GM12878 (cell line): ENCODE data around the gene SPATA1. TPM values are rescaled to one million over a fixed set of nuclear protein-coding genes. Genes with fewer than 3 reads are reported as not detected.

Source experiments
- ATAC-seq: fragments of 200-7000 bp; cut with Tn5 transposase; 3 replicates; pipeline ENCODE4 v1.9.1; 2020; ENCODE audit warnings: mild to moderate bottlenecking, moderate library complexity
- BruUV-seq: library from RNA; stranded (reverse); fragments of 400-500 nt; replicated peaks from 2 replicates; lab custom pipeline; 2021; lab: Mats Ljungman, UMichigan
- CTCF ChIA-PET: fragments of 300-600 bp; sonication (Branson Sonifier 250); formaldehyde crosslinking; extraction: SDS; loops from one replicate; lab custom pipeline; 2021; ENCODE audit warnings: inconsistent platforms; lab: Yijun Ruan, JAX
- POLR2A ChIA-PET: fragments of 350-600 bp; formaldehyde crosslinking; extraction: SDS; loops from one replicate; lab custom pipeline; 2021; ENCODE audit warnings: inconsistent platforms; lab: Charles Lee
- RAD21 ChIA-PET: fragments of 300-600 bp; sonication (Branson Sonifier 250); formaldehyde crosslinking; loops from one replicate; lab custom pipeline; 2023; ENCODE audit warnings: antibody characterized with exemption; ENCODE audit not compliant: unreplicated experiment; lab: Charles Lee
- SMC1A ChIA-PET: fragments of 300-600 bp; sonication (Branson Sonifier 250); formaldehyde crosslinking; loops from one replicate; lab custom pipeline; 2023; ENCODE audit not compliant: unreplicated experiment, uncharacterized antibody; lab: Charles Lee
- DNase-seq: peaks from one replicate; pipeline ENCODE4 v3.0.0-alpha.2; 2011; ENCODE audit warnings: low read depth, low spot score
- FAIRE-seq: peaks from 3 replicates; lab custom pipeline; 2011; peaks lifted over from hg19 to GRCh38; lab: Jason Lieb, UNC
- H2AFZ ChIP-seq: 2 replicates; pipeline ENCODE4 v1.6.0; 2011; ENCODE audit warnings: low read depth, low read length, control low read depth; ENCODE audit not compliant: control insufficient read depth
- H3K27ac ChIP-seq: 2 replicates; pipeline ENCODE4 v1.5.1; 2011; ENCODE audit warnings: control low read depth; ENCODE audit not compliant: control insufficient read depth, insufficient read depth
- H3K27me3 ChIP-seq, 2 experiments: replicated peaks in 1 of 2; 2 replicates each; pipeline versions ENCODE4 v1.6.0 to v1.6.1; 2011; ENCODE audit warnings: low read length in 1 of 2; ENCODE audit not compliant: control insufficient read depth in 2 of 2, insufficient read depth in 2 of 2
- H3K36me3 ChIP-seq, 2 experiments: 2 replicates each; pipeline ENCODE4 v1.5.1; 2011; ENCODE audit warnings: low read length in 1 of 2; ENCODE audit not compliant: control insufficient read depth in 2 of 2, insufficient read depth in 2 of 2
- H3K4me1 ChIP-seq: 2 replicates; pipeline ENCODE4 v1.6.1; 2011; ENCODE audit warnings: mild to moderate bottlenecking, low read length, moderate library complexity, mixed read lengths; ENCODE audit not compliant: control insufficient read depth, insufficient read depth
- H3K4me2 ChIP-seq: 2 replicates; pipeline ENCODE4 v1.6.0; 2011; ENCODE audit warnings: control low read depth; ENCODE audit not compliant: control insufficient read depth, insufficient read depth
- H3K4me3 ChIP-seq: fragments of 200-600 bp; sonication (generic); 2 replicates; pipeline ENCODE4 v1.5.1; 2016
- H3K79me2 ChIP-seq: 2 replicates; pipeline ENCODE4 v1.6.0; 2011; ENCODE audit warnings: low read length; ENCODE audit not compliant: control insufficient read depth, insufficient read depth
- H3K9ac ChIP-seq: 2 replicates; pipeline ENCODE4 v1.8.0; 2011; ENCODE audit warnings: low read length, control low read depth, mixed read lengths; ENCODE audit not compliant: control insufficient read depth, insufficient read depth
- H3K9me3 ChIP-seq: replicated peaks from 3 replicates; pipeline ENCODE4 v1.5.1; 2011; ENCODE audit warnings: mild to moderate bottlenecking, low read length; ENCODE audit not compliant: control insufficient read depth, insufficient read depth
- H4K20me1 ChIP-seq: 2 replicates; pipeline ENCODE4 v1.6.0; 2011; ENCODE audit not compliant: control insufficient read depth, insufficient read depth
- BCL11A ChIP-seq: IDR thresholded peaks from 2 replicates; pipeline ENCODE4 v1.6.1; 2011; ENCODE audit warnings: low read depth, low read length
- BHLHE40 ChIP-seq, 2 experiments: fragments of 450-650 bp in 1 of 2; IDR thresholded peaks; 2 replicates each; pipeline ENCODE4 v1.6.1; 2011 to 2017; ENCODE audit warnings: low read depth in 2 of 2, borderline replicate concordance in 1 of 2, improper control_type of control experiment in 1 of 2, low read length in 1 of 2, mild to moderate bottlenecking in 1 of 2
- CHD4 ChIP-seq: fragments of 200-600 bp; sonication (generic); IDR thresholded peaks from 2 replicates; pipeline ENCODE4 v1.6.1; 2016; ENCODE audit warnings: mild to moderate bottlenecking
- FOXK2 ChIP-seq: fragments of 450-650 bp; IDR thresholded peaks from 2 replicates; pipeline ENCODE4 v1.6.1; 2017; ENCODE audit warnings: mild to moderate bottlenecking, moderate library complexity
- JUND ChIP-seq: IDR thresholded peaks from 2 replicates; pipeline ENCODE4 v1.6.1; 2012; ENCODE audit warnings: low read depth, mild to moderate bottlenecking, low read length, improper control_type of control experiment, moderate library complexity
- MLLT1 ChIP-seq: fragments of 450-650 bp; IDR thresholded peaks from 2 replicates; pipeline ENCODE4 v1.6.1; 2016; ENCODE audit warnings: mild to moderate bottlenecking
- MTA3 ChIP-seq: IDR thresholded peaks from 2 replicates; pipeline ENCODE4 v1.6.1; 2012; ENCODE audit warnings: low read length, inconsistent platforms, borderline replicate concordance
- NFYA ChIP-seq: IDR thresholded peaks from 2 replicates; pipeline ENCODE4 v1.6.1; 2011; ENCODE audit warnings: low read depth, mild to moderate bottlenecking, low read length, improper control_type of control experiment, borderline replicate concordance
- POLR2AphosphoS5 ChIP-seq: IDR thresholded peaks from 2 replicates; pipeline ENCODE4 v1.6.1; 2011; ENCODE audit warnings: mild to moderate bottlenecking, low read length, inconsistent platforms
- POU2F2 ChIP-seq: IDR thresholded peaks from 3 replicates; pipeline ENCODE4 v1.6.1; 2011; ENCODE audit warnings: low read depth, mild to moderate bottlenecking, low read length, borderline replicate concordance
- RBBP5 ChIP-seq: fragments of 200-600 bp; sonication (generic); conservative IDR thresholded peaks from 2 replicates; pipeline ENCODE4 v1.6.1; 2016
- RFX5 ChIP-seq: IDR thresholded peaks from 2 replicates; pipeline ENCODE4 v1.6.1; 2011; ENCODE audit warnings: low read depth, low read length, improper control_type of control experiment
- ZNF274 ChIP-seq: IDR thresholded peaks from one replicate; pipeline ENCODE4 v1.8.0; 2011; ENCODE audit not compliant: insufficient read length, insufficient read depth
- WGBS: methylation state at CpG from one replicate; pipeline ENCODE4 v1.1.6; 2016; ENCODE audit warnings: low lambda C conversion rate; ENCODE audit not compliant: insufficient replicate concordance, insufficient coverage; ENCODE audit errors: missing lambda C conversion rate; 5-methylcytosine and 5-hydroxymethylcytosine counted together
- in situ Hi-C: fragments of 300-500 bp; cut with MboI; formaldehyde crosslinking; loops from 9 replicates; pipeline ENCODE4 v1.14.3; 2018; ENCODE audit warnings: mixed read lengths
- intact Hi-C: fragments of 100-400 bp; cut with micrococcal nuclease; formaldehyde crosslinking; loops from one replicate; pipeline ENCODE4 v1.14.2; 2022; ENCODE audit not compliant: unreplicated experiment
- polyA plus RNA-seq, 11 experiments: library from polyadenylated mRNA; depleted of rRNA in 4 of 11; unstranded in 6 of 11; stranded (reverse) in 5 of 11; fragments of >200 nt; fragmentation: Nextera tagmentation in 4 of 11; fragmentation: Illumina TruSeq in 1 of 11; extraction: Ambion mirVana in 4 of 11; extraction: Trizol in 1 of 11; gene quantifications; 1 replicate in 1 of 11; 2 replicates in 10 of 11; pipeline versions ENCODE4 v1.2.1 to v1.2.3, GENCODE V29; 2011 to 2016; ENCODE audit warnings: inconsistent platforms in 2 of 11, missing spikeins in 2 of 11, low read depth in 1 of 11
- total RNA-seq, 4 experiments: library from RNA; depleted of rRNA in 3 of 4; stranded (reverse); fragments of >200 nt in 3 of 4; fragmentation: Illumina TruSeq in 1 of 4; extraction: Trizol in 1 of 4; gene quantifications; 2 replicates each; pipeline versions ENCODE4 v1.2.1 to v1.2.3, GENCODE V29; 2013 to 2021
- TF ChIP-seq, protein P1 (sequence below): fragments of 450-650 bp; IDR thresholded peaks from 2 replicates; pipeline ENCODE4 v1.6.1; 2017; ENCODE audit warnings: mild to moderate bottlenecking
- TF ChIP-seq, protein P2 (sequence below): fragments of 450-650 bp; IDR thresholded peaks from 2 replicates; pipeline ENCODE4 v1.6.1; 2017; ENCODE audit warnings: mild to moderate bottlenecking, low read depth, inconsistent platforms; ENCODE audit not compliant: poor library complexity, severe bottlenecking
- TF ChIP-seq, protein P3 (sequence below): IDR thresholded peaks from 2 replicates; pipeline ENCODE4 v1.6.1; 2011; ENCODE audit warnings: low read depth, mild to moderate bottlenecking, low read length, moderate library complexity, borderline replicate concordance; ENCODE audit errors: extremely low read depth

Gene SPATA1
- total and polyA plus RNA-seq, 10 of the 15 experiments (the other 5 are each of a cell fraction or from before 2014, with no cell fraction given) = 0.74 to 2.4 (median 1.9) TPM

GRCh38 chr1:84603223-84603622 lies 97.0 kb downstream of the SPATA1 start:
- H3K9ac ChIP-seq = no peak overlapping the region
- CTCF ChIA-PET = interaction anchor here (1.8 kb wide), 1 partner anchor 19 kb away, joined by 4 read pairs; no protein-coding TSS in a partner anchor
- H3K79me2 ChIP-seq = no peaks in the 10 kb centered on the region
- DNase-seq = no peak
- no TSS peak for BruUV-seq
- SMC1A ChIA-PET = interaction anchor here (0.7 to 1.6 kb wide), 4 partner anchors 9 to 649 kb away, joined by 3 to 6 read pairs (median 4); no protein-coding TSS in a partner anchor
- peaks cover 18% of the 10 kb centered on the region for H3K9me3 ChIP-seq
- peaks cover 28% of the 10 kb centered on the region for H3K4me1 ChIP-seq
- no peaks in the 10 kb centered on the region for H3K36me3 ChIP-seq
- no peak overlapping the region for H3K4me3 ChIP-seq
- no peaks in the 10 kb centered on the region for H4K20me1 ChIP-seq
- ATAC-seq = no peak
- no peak for FAIRE-seq
- no peak overlapping the region for H3K27ac ChIP-seq
- in situ Hi-C loops = no loop called here
- TF ChIP-seq FOXK2 (no peak), MLLT1 (no peak), POLR2AphosphoS5 (no peak), JUND (no peak), RFX5 (no peak), CHD4 (no peak), NFYA (no peak), BCL11A (no peak), ZNF274 (no peak), POU2F2 (no peak), RBBP5 (no peak), BHLHE40 (IDR thresholded peaks at IDR 0.05; ENCODE audit: borderline replicate concordance in 1 of 2, low read depth in 2 of 2, low read length in 1 of 2) (no peak), MTA3 (no peak)
- TF ChIP-seq, protein P1, sequence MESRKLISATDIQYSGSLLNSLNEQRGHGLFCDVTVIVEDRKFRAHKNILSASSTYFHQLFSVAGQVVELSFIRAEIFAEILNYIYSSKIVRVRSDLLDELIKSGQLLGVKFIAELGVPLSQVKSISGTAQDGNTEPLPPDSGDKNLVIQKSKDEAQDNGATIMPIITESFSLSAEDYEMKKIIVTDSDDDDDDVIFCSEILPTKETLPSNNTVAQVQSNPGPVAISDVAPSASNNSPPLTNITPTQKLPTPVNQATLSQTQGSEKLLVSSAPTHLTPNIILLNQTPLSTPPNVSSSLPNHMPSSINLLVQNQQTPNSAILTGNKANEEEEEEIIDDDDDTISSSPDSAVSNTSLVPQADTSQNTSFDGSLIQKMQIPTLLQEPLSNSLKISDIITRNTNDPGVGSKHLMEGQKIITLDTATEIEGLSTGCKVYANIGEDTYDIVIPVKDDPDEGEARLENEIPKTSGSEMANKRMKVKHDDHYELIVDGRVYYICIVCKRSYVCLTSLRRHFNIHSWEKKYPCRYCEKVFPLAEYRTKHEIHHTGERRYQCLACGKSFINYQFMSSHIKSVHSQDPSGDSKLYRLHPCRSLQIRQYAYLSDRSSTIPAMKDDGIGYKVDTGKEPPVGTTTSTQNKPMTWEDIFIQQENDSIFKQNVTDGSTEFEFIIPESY = no peak
- TF ChIP-seq, protein P2, sequence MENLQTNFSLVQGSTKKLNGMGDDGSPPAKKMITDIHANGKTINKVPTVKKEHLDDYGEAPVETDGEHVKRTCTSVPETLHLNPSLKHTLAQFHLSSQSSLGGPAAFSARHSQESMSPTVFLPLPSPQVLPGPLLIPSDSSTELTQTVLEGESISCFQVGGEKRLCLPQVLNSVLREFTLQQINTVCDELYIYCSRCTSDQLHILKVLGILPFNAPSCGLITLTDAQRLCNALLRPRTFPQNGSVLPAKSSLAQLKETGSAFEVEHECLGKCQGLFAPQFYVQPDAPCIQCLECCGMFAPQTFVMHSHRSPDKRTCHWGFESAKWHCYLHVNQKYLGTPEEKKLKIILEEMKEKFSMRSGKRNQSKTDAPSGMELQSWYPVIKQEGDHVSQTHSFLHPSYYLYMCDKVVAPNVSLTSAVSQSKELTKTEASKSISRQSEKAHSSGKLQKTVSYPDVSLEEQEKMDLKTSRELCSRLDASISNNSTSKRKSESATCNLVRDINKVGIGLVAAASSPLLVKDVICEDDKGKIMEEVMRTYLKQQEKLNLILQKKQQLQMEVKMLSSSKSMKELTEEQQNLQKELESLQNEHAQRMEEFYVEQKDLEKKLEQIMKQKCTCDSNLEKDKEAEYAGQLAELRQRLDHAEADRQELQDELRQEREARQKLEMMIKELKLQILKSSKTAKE = no peak
- TF ChIP-seq, protein P3, sequence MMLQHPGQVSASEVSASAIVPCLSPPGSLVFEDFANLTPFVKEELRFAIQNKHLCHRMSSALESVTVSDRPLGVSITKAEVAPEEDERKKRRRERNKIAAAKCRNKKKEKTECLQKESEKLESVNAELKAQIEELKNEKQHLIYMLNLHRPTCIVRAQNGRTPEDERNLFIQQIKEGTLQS = no peak
- intact Hi-C loops = no loop called here
- POLR2A ChIA-PET = no interaction called here
- RAD21 ChIA-PET = no interaction called here
- WGBS = 95% methylated on average over 2 of the region's 2 CpGs
- no peak overlapping the region for H2AFZ ChIP-seq
- H3K4me2 ChIP-seq = no peak overlapping the region
- no peaks in the 10 kb centered on the region for H3K27me3 ChIP-seq
